ENCODE measurements around the gene DTX1.

Gene DTX1

DNA sequence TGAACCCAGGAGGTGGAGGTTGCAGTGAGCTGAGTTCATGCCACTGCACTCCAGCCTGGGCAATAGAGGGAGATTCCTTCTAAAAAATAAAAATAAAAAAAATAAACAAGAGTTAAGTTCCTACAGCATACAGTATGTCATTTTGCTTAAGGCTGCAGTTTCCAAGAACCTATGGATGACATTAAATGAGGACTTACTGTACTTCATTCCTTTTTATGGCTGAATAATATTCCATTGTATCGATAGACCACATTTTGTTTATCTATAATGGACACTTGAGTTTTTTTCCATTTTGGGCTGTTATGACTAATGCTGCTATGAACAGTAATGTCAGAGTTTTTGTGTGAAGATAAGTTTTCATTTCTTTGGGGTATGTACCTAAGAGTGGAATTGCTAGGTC lies 61.6 kb downstream of the DTX1 start:
- Histone ChIP-seq H3K27me3 (ENCODE audit: control insufficient read depth in 1 of 2, insufficient read depth in 2 of 2, low read length in 2 of 2) (peaks cover 6 to 19% of the 10 kb centered on the region in 2 donors), H3K27ac (ENCODE audit: low read length) (no peak overlapping the region), H3K4me3 (ENCODE audit: low read length in 2 of 2) (no peak overlapping the region), H3K9me3 (ENCODE audit: control insufficient read depth in 2 of 2, low read length in 2 of 2) (peaks cover 0 to under 1% of the 10 kb centered on the region in 2 donors), H3K36me3 (ENCODE audit: control insufficient read depth in 2 of 2, insufficient read depth in 2 of 2, low read length in 2 of 2) (no peaks in the 10 kb centered on the region), H3K4me1 (ENCODE audit: control insufficient read depth, insufficient read depth, low read length) (no peaks in the 10 kb centered on the region), H3K9ac (ENCODE audit: low read length in 2 of 2) (no peak overlapping the region)

DNA sequence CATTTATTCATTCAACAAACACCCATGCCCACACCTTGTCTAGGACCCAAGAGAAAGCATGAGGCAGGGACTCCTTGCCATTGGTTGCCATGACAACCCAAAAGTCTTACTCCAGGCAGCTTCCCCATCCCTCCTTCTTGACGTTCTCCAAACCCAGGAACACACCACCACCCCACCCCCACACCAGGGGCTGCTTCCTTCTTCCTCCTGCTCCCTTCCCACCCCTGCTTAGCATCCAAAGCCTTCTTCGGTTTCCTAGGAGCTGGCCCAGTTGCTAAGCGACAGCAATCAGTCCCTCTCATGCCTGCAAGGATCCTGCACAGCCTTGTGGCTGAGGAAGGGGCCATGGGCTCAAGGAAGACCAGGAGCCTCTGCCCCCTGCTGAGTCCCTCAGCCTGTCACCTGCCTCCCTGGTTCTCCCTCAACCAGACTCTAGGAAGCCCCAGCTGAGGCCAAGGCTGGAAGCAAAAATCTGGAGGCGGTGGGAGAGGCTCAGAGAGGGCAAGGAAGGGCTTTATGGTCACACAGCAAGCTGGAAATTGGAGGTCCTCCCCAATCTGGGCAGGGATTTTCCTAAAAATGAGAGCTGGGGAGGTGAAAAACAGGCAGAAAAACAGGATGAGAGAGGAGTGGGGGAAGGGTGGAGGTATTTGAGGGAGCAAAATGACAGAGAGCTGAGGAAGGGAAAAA lies 63.6 kb downstream of the DTX1 start:
- H3K36me3 ChIP-seq (ENCODE audit: control insufficient read depth in 2 of 2, insufficient read depth in 2 of 2, low read length in 2 of 2), result no peaks in the 10 kb centered on the region
- no peak overlapping the region for H3K27ac ChIP-seq (ENCODE audit: low read length)
- peaks cover 2 to 9% of the 10 kb centered on the region in 2 donors for H3K27me3 ChIP-seq (ENCODE audit: control insufficient read depth in 1 of 2, insufficient read depth in 2 of 2, low read length in 2 of 2)
- H3K4me3 ChIP-seq (ENCODE audit: low read length in 2 of 2), result no peak overlapping the region
- no peak overlapping the region for H3K9ac ChIP-seq (ENCODE audit: low read length in 2 of 2)
- peaks cover 4 to 6% of the 10 kb centered on the region in 2 donors for H3K9me3 ChIP-seq (ENCODE audit: control insufficient read depth in 2 of 2, low read length in 2 of 2)
- no peaks in the 10 kb centered on the region for H3K4me1 ChIP-seq (ENCODE audit: control insufficient read depth, insufficient read depth, low read length)

DNA sequence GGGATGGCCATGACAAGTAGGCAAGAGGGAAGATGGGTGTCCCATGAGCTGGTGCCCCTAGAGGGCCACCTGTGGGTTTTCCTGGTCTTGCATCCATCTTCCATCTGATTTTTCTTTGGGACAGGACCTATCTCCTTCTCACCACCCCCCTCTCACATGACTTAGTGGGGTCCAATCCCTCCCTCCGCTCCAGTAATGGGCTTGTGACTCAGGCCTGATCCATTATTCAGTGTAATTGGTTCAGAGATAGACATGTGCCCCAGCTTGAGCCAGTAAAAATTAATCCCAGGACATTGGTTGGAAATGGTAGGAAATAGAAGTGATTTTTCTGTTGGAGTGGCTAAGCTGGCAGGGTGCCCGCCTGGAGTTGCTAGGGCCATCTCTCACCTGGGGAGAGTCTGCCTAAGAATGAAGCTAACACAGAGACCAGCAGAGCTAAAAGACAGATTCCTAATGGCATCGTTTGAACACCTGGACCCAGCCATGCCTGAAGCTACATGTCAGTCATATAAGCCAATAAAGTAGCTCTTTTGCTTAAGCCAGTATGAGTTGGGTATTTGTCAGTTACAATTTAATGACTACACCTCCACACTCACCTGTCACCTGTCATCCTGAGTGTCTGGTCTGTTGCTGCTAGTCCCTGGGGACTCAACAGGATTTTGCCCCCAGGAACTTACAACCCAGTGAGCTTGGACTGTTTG lies 64.3 kb downstream of the DTX1 start:
- Histone ChIP-seq H3K4me3 (ENCODE audit: low read length in 2 of 2) (no peak overlapping the region), H3K27ac (ENCODE audit: low read length) (no peak overlapping the region), H3K27me3 (ENCODE audit: control insufficient read depth in 1 of 2, insufficient read depth in 2 of 2, low read length in 2 of 2) (peaks cover 0 to 7% of the 10 kb centered on the region in 2 donors), H3K9me3 (ENCODE audit: control insufficient read depth in 2 of 2, low read length in 2 of 2) (peaks cover 4 to 6% of the 10 kb centered on the region in 2 donors), H3K36me3 (ENCODE audit: control insufficient read depth in 2 of 2, insufficient read depth in 2 of 2, low read length in 2 of 2) (no peaks in the 10 kb centered on the region), H3K9ac (ENCODE audit: low read length in 2 of 2) (no peak overlapping the region), H3K4me1 (ENCODE audit: control insufficient read depth, insufficient read depth, low read length) (no peaks in the 10 kb centered on the region)

DNA sequence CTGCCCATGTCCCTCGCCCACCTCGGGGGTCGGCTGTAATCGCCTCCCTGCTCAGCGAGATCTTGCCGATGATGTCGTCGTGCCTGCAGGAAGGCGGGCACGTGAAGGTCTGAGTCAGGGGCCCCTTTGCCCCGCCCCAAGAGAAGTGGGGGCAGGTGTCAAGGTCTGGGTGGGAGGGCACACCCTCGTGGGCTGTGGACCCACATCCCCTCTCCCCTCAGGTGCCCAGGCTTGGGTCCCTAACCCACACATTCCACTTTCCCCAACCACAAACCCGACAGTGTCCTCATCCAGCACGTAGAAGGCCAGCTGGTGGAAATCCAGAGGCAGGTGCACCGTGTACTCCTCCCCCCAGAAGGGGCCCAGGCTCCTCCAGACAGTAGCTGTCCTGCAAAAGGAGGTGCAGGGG lies 71.3 kb downstream of the DTX1 start:
- H3K4me3 ChIP-seq (ENCODE audit: low read length in 2 of 2), result no peak overlapping the region
- no peaks in the 10 kb centered on the region for H3K4me1 ChIP-seq (ENCODE audit: control insufficient read depth, insufficient read depth, low read length)
- H3K27me3 ChIP-seq (ENCODE audit: control insufficient read depth in 1 of 2, insufficient read depth in 2 of 2, low read length in 2 of 2), result peaks cover 6 to 10% of the 10 kb centered on the region in 2 donors
- no peak overlapping the region for H3K27ac ChIP-seq (ENCODE audit: low read length)
- H3K36me3 ChIP-seq (ENCODE audit: control insufficient read depth in 2 of 2, insufficient read depth in 2 of 2, low read length in 2 of 2), result no peaks in the 10 kb centered on the region
- peaks cover 4 to 6% of the 10 kb centered on the region in 2 donors for H3K9me3 ChIP-seq (ENCODE audit: control insufficient read depth in 2 of 2, low read length in 2 of 2)
- no peak overlapping the region for H3K9ac ChIP-seq (ENCODE audit: low read length in 2 of 2)

DNA sequence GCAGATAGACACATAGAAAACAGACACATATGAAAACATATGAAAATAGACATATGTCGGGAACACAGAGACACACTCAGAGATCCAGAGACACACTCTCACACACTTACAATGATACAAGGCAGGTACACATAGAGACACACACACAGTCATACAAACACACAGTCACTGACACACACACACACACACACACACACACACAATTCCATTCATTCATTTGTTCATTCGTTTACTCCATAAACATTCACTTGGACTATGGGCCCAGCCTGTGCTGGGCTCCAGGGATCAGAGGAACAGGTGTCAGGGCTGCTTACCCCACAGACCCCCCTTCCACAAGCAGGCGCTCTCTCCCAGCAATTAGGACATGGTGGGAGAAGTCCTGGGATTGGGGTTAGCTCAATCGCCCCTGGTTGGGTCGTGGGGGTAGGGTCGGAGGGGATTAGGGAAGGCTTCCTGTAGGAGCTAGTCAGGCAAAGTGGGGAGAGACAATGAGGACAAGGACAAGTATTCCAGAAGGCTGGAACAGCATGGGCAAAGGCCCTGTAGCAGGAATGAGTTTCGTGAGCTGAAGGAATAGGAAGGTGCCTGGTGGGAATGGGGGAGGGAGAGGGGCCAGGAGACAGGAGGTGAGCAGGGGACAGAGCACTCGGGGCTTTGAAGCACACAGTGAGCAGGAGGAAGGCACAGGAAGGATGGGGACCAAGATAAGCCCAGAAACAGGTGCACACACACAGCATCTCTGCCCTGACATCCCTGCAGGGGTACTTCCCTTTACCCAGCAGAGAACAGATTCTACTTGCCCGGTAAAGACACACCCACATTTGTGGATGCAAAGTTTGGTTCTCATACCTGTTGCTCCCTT lies 72.5 kb downstream of the DTX1 start:
- no peak overlapping the region for H3K27ac ChIP-seq (ENCODE audit: low read length)
- H3K9me3 ChIP-seq (ENCODE audit: control insufficient read depth in 2 of 2, low read length in 2 of 2), result no peaks in the 10 kb centered on the region
- H3K4me3 ChIP-seq (ENCODE audit: low read length in 2 of 2), result no peak overlapping the region
- H3K9ac ChIP-seq (ENCODE audit: low read length in 2 of 2), result no peak overlapping the region
- H3K4me1 ChIP-seq (ENCODE audit: control insufficient read depth, insufficient read depth, low read length), result no peaks in the 10 kb centered on the region
- peaks cover 8 to 18% of the 10 kb centered on the region in 2 donors for H3K27me3 ChIP-seq (ENCODE audit: control insufficient read depth in 1 of 2, insufficient read depth in 2 of 2, low read length in 2 of 2)
- no peaks in the 10 kb centered on the region for H3K36me3 ChIP-seq (ENCODE audit: control insufficient read depth in 2 of 2, insufficient read depth in 2 of 2, low read length in 2 of 2)

DNA sequence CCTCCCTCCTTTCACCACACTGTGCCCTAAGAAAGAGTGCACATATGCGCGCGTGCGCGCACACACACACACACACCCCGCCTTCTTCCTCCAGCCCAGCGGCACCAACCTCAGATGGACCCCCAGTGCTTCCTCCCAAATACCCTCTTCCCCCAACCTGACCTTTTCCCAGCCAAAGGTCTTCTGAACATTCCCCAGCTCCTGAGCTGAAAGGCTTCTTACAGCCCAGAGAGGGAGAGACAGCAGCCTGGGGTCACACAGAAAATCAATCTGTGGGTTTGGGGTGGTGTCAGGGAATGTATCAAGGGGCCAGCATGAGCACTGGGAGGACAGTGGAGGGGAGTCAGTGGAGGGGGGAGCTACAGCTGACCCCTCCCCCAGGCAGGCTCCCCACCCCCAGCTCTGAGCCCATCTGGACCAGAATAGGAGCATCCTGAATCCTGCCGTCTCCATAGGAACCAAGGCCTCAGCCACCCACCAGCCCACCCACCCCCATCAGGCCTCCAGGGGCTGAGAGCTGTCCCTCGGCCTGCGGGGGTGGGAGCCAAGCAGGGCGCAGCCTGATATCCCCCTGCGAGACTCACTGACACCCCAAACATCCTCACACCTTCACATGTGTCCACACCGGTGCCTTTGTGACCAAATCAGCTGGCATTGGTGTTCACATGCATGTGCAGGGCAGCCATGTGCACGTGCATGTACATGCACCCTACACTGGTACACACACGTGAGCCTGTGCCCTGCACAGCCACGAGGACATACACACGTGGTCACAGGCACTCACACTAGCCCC lies 73.3 kb downstream of the DTX1 start:
- H3K4me1 ChIP-seq (ENCODE audit: control insufficient read depth, insufficient read depth, low read length), result no peaks in the 10 kb centered on the region
- no peak overlapping the region for H3K27ac ChIP-seq (ENCODE audit: low read length)
- no peaks in the 10 kb centered on the region for H3K36me3 ChIP-seq (ENCODE audit: control insufficient read depth in 2 of 2, insufficient read depth in 2 of 2, low read length in 2 of 2)
- H3K4me3 ChIP-seq (ENCODE audit: low read length in 2 of 2), result no peak overlapping the region
- peaks cover 15 to 19% of the 10 kb centered on the region in 2 donors for H3K27me3 ChIP-seq (ENCODE audit: control insufficient read depth in 1 of 2, insufficient read depth in 2 of 2, low read length in 2 of 2)
- H3K9me3 ChIP-seq (ENCODE audit: control insufficient read depth in 2 of 2, low read length in 2 of 2), result no peaks in the 10 kb centered on the region
- no peak overlapping the region for H3K9ac ChIP-seq (ENCODE audit: low read length in 2 of 2)

DNA sequence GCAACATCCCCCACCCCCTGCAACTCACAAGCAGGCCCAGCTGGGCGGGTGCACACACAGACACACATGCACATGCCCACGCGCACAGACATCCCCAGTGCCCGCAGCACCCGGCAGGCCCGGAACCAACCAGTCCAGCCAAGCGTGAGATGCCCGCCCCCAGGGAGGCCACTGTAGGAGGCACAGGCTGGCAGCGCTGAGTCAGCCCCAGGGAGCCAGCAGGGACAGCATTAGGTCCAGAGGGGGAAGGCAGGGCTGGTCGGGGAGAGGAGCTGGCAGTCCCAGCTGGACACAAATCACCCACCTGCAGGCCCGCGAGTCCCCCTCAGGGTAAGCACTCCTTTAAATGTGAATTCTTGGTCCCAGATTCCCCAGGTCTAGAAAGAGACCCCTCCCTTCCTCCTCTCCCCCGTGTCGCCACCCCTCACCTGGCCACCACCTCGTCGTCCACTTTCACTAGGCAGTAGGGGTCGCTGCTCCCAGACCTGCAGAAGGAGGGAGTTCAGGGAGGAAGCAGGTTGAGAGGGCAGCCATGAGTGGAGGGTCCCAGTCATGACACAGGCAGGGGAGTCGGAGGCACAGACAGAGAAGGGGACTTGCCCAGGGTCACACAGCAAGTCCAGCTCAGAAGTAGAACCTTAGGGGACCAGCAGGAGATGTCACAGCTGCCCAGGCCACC lies 74.1 kb downstream of the DTX1 start:
- H3K4me3 ChIP-seq (ENCODE audit: low read length in 2 of 2), result no peak overlapping the region
- no peaks in the 10 kb centered on the region for H3K4me1 ChIP-seq (ENCODE audit: control insufficient read depth, insufficient read depth, low read length)
- H3K9ac ChIP-seq (ENCODE audit: low read length in 2 of 2), result no peak overlapping the region
- H3K27ac ChIP-seq (ENCODE audit: low read length), result no peak overlapping the region
- H3K36me3 ChIP-seq (ENCODE audit: control insufficient read depth in 2 of 2, insufficient read depth in 2 of 2, low read length in 2 of 2), result no peaks in the 10 kb centered on the region
- H3K9me3 ChIP-seq (ENCODE audit: control insufficient read depth in 2 of 2, low read length in 2 of 2), result no peaks in the 10 kb centered on the region
- H3K27me3 ChIP-seq (ENCODE audit: control insufficient read depth in 1 of 2, insufficient read depth in 2 of 2, low read length in 2 of 2), result peaks cover 20 to 24% of the 10 kb centered on the region in 2 donors

DNA sequence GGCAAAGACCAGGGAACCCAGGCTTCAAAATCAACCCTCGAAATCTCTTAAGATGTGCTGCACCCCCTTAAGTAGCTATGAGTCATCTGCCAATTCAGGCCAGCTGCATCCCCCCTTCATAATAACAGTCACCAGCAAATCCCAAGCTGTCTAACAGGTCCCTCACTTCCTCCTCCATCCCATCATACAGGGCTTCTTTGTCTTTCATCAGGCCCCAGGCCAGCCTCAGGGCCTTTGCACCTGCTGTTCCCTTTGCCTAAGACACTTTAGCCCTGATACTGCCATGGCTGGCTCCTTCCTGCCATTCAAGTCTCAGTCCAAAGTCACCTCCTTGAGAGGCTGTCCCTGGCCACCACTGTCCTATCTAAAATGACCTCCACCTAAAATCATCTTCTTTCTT lies 75.0 kb downstream of the DTX1 start:
- Histone ChIP-seq H3K9ac (ENCODE audit: low read length in 2 of 2) (no peak overlapping the region), H3K27me3 (ENCODE audit: control insufficient read depth in 1 of 2, insufficient read depth in 2 of 2, low read length in 2 of 2) (peaks cover 23 to 29% of the 10 kb centered on the region in 2 donors), H3K27ac (ENCODE audit: low read length) (no peak overlapping the region), H3K4me3 (ENCODE audit: low read length in 2 of 2) (no peak overlapping the region), H3K9me3 (ENCODE audit: control insufficient read depth in 2 of 2, low read length in 2 of 2) (no peaks in the 10 kb centered on the region), H3K36me3 (ENCODE audit: control insufficient read depth in 2 of 2, insufficient read depth in 2 of 2, low read length in 2 of 2) (no peaks in the 10 kb centered on the region), H3K4me1 (ENCODE audit: control insufficient read depth, insufficient read depth, low read length) (no peaks in the 10 kb centered on the region)

DNA sequence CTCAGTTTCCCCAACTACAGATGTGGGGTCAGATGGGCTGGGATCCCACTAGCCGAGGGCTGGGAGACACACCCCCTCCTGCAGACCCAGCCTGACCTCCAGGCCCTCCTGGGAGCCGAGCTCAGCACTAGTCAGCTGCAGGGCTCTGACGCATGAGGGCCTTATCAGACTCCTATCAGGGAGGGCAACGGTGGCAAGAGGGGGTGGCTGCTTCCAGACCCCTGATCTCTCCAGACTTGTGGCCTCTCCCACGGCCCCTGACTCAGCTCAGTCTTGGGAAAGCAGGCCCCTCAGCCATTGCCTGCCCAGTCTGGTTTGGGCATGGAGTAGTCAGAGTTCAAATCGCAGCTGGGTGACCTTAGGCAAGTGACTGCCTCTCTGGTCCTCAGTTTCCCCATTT lies 76.5 kb downstream of the DTX1 start:
- Histone ChIP-seq H3K4me1 (ENCODE audit: control insufficient read depth, insufficient read depth, low read length) (no peaks in the 10 kb centered on the region), H3K36me3 (ENCODE audit: control insufficient read depth in 2 of 2, insufficient read depth in 2 of 2, low read length in 2 of 2) (no peaks in the 10 kb centered on the region), H3K4me3 (ENCODE audit: low read length in 2 of 2) (no peak overlapping the region), H3K27ac (ENCODE audit: low read length) (no peak overlapping the region), H3K9ac (ENCODE audit: low read length in 2 of 2) (no peak overlapping the region), H3K9me3 (ENCODE audit: control insufficient read depth in 2 of 2, low read length in 2 of 2) (no peaks in the 10 kb centered on the region), H3K27me3 (ENCODE audit: control insufficient read depth in 1 of 2, insufficient read depth in 2 of 2, low read length in 2 of 2) (peaks cover 27 to 33% of the 10 kb centered on the region in 2 donors)

DNA sequence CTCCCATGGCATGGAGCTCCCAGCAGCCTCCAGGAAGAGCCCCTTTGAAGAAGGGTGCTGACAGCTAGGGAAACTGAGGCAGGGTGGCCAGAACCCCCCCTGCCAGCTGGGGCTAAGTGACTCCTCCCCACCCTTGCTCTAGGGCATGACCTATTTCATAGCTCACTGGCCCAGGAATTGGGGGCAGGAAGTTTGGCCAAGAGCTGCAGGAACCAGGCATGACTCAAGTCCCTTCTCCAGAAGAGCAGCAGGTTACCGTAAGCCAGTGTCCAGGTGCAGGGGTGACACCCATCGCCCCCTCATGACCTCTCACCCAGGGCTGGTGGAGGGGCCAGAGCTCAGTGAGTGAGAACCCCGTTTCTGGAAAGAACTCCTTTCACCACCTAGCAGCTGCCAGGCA lies 77.1 kb downstream of the DTX1 start:
- Histone ChIP-seq H3K27me3 (ENCODE audit: control insufficient read depth in 1 of 2, insufficient read depth in 2 of 2, low read length in 2 of 2) (peaks cover 27 to 33% of the 10 kb centered on the region in 2 donors), H3K4me3 (ENCODE audit: low read length in 2 of 2) (no peak overlapping the region), H3K36me3 (ENCODE audit: control insufficient read depth in 2 of 2, insufficient read depth in 2 of 2, low read length in 2 of 2) (no peaks in the 10 kb centered on the region), H3K9ac (ENCODE audit: low read length in 2 of 2) (no peak overlapping the region), H3K4me1 (ENCODE audit: control insufficient read depth, insufficient read depth, low read length) (no peaks in the 10 kb centered on the region), H3K27ac (ENCODE audit: low read length) (no peak overlapping the region), H3K9me3 (ENCODE audit: control insufficient read depth in 2 of 2, low read length in 2 of 2) (no peaks in the 10 kb centered on the region)

All from stomach smooth muscle (tissue), 2 donors.